GM19025 (cell line): ENCODE results near the gene GALNT5.
"Not testable (repeated sequence)": the region's sequence is repeated elsewhere in the genome, so short reads cannot be mapped to it uniquely, and the experiment has no call there.

Experiments
- ATAC-seq: cut with Tn5 transposase; IDR thresholded peaks from one replicate; pipeline ENCODE4 v1.9.1; 2021; ENCODE audit warnings: mild to moderate bottlenecking, low read depth, moderate library complexity; ENCODE audit not compliant: unreplicated experiment

Gene GALNT5

DNA sequence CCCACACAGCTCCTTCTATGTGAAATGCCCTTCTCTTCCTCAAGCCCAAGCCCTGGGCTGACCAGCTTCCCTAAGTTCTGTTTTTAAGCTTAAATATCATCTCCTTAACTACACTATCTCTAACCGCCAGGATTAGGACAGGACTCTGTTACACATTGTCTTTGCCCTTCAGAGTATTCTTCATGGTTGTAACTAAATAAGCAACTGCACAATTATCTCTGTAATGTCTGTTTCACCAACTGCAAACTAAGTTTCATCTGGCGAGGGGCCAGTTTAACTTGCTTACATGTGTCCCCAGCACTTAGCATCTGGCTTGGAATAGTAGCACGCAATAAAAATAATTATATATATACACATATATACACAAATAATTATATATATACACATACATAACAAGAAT lies 69.2 kb downstream of the GALNT5 start:
- ATAC-seq, result no peak

DNA sequence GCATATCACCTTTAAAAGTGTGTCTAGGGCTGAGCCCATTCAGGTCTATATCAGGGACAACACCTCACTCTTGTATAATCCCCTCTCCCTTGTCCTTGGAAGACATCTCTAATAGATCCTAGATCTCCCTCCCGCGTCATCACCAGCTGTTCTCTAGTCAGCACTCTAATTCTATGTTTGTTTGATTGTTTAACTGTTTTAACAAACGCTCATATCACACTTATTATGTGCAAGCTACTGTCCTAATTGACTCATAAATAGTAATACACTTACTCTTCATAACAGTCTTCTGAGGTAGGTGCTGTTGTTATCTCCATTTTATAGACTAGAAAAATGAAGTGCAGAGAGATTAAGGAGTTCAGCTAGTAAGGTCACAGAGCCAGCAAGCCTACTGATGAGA lies 69.7 kb downstream of the GALNT5 start:
- peak; percentile 19 for ATAC-seq

DNA sequence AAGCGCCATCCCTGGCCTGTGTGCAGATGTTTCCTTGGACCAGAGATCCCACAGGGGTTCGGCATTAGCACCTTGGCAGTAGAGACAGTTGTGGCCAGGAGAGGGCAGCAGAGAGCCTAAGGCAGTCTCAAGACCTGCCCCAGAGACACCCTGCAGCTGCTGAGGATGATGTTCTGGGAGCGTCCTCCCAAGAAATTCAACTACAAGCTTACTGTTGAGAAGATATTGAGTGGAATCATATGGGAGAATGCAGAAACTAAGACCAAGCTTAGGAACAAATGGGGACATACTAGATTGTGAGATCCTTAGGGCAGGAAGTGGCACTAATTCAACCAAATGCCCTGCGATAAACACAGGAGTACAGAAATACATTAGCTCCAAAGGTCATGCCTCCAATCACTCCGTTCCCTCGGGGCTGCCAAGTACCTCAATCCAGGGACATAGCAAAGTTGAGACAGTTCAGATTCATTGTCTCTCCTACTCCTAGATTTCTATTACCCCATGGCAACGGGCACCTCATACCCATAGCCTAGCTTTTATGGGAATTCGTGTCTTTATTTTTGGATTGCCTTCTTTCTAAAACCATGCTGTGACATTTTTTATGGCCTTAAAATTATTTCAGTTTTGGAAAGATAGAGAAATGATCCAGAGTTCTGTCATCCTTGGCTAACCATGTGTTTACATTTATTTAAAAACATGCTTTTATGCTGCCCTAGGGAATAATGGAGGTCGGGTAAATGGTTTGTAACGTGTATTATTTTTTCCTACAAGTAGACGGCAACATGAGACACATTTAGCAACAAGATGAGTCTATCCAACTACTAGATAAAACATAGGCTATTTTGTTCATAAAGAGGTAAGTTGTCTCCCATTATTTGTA lies 70.4 kb downstream of the GALNT5 start:
- ATAC-seq, result peak; percentile 97

DNA sequence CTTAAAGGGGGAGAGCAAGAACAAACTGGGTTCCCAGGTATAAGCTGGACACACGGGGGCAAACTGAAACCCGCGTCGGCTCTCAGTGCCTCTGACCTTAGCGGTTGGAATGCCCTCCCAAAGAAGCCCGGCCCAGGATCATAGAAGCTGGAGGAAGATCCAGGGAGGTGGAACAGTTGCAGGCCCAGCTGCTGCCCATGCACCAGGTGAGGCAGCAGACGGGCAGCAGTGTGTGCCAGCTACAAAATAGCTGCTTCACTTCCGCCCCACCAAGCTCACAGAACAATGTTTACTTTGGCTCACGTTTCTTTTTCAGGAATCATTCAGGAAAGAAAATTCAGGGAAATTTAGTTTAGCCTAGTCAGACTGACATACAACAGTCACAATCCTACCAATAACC lies 72.0 kb downstream of the GALNT5 start:
- no peak for ATAC-seq

DNA sequence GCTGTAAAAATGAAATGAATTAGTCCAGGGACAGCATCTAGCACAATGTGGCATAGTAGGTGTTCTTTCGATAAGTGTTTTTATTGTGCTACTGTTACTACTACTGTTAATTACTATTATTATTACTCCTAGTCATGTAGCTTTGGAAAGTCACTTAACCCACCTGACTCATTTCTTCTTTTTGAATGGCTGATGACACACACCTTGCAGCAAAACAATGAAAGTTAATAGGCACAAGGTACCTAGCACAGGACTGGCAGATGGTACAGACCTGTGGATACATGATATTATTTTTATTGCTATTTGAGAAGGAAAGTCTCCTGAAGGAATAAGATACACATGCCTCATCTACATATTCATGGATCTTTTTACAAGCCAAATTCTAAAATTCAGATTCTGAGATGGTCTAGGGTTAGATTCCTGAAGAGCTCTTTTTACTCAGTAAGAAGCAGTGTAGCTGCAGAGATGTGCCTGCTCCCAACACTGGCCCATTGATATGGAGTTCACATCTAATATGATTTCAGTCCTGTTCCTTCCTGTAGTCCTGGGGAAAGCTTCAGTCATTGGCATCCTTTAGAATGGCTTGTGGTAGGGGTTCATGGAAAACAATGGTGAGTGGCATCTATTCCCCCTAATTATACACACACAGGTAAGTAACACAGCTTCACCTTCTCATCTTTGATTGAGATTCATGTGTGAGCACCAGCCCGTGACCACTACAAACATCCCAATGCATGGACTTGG lies 76.0 kb downstream of the GALNT5 start:
- no peak for ATAC-seq

DNA sequence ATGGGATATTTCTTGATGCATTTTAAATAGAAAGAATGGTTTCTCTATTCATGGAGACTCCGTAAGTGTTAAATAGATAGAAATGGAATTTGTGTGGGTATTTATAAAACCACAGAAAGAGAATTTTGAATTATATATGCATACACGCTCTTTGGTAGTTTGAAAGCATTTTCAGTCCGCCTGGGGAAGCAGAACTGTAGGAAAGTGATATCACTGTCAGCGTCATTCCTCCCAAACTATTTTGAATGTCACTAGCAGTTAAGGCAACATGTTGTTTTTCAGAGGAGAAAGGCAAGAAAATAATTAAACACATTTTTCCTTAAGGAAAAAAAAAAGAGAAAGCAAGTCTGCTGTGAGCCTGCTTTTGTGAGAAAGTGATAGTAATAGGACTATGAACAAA lies 76.8 kb downstream of the GALNT5 start:
- no peak for ATAC-seq

DNA sequence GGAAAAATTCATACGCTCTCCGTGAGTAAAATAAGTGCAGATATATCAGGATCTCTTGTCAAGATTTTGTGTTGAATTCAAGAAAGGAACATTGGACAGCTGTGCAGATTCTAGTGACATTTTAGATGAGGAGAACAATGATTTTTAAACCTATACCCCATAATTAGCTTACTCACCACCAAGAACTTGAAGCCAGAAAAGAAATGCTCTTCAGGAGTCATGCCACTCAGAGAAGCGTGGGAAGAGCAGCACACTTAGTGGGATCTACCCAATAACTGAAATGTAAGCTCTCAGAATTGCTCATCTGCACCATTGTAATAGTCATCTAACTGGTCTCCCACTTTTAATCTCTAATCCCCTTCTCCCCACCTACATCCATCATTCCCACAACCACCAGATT lies 77.3 kb downstream of the GALNT5 start:
- ATAC-seq, result no peak

DNA sequence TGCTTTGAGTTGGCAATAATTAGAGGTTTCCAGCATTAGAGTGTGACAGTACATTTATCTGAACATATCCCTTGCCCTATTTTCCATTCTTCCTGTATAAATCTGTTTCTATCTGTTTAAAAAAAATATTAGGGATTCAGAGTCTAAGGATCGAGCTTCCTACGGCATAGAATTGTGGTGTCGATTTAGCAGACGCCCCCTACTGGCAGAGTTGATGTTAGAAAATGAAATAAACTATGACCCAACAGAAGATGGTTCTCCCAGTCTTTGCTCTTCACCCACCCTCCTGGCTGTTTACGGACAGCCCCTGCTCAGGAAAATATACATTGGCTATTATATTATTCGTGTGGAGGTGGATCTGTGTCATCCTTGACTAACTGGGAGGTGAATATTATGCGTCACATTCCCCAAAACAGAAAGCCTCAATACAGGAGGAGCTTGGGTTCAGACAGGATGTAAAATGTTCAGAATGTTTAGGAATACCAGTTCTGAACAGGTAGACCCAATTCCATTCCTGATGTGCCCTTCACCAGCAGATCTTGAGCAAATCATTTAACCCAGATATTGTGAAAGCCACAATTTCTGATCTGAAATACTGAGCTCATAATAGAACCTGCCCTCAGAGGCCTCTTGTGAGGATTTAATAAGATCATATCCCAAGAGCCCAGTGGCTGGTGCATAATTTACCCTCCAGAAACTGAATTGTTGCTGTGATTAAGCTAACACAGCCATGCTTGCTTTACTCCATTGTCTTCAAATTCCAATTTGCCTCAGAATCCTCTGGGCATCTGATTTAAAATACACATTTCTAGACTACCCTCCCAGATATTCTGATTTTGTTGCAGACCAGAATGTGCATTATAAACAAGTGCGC lies 78.9 kb downstream of the GALNT5 start:
- no peak for ATAC-seq

DNA sequence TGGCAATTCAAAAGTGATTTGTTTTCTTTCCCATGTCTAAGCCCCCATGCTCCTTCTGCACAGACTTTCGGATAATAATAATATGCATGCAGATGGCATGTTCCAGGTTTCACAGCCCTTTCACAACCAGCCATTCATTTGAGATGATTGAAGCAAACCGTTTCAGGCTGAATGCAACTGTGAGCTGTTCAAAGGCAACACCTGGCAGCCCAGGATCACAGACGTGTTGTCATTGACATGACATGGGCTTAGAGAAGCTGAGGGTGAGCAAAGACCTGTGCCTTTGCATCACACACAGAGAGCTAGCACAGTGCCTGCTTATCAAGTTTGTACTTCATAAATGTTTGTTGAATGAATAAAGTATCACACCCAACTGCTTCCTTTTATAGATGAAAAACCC lies 80.5 kb downstream of the GALNT5 start:
- no peak for ATAC-seq

DNA sequence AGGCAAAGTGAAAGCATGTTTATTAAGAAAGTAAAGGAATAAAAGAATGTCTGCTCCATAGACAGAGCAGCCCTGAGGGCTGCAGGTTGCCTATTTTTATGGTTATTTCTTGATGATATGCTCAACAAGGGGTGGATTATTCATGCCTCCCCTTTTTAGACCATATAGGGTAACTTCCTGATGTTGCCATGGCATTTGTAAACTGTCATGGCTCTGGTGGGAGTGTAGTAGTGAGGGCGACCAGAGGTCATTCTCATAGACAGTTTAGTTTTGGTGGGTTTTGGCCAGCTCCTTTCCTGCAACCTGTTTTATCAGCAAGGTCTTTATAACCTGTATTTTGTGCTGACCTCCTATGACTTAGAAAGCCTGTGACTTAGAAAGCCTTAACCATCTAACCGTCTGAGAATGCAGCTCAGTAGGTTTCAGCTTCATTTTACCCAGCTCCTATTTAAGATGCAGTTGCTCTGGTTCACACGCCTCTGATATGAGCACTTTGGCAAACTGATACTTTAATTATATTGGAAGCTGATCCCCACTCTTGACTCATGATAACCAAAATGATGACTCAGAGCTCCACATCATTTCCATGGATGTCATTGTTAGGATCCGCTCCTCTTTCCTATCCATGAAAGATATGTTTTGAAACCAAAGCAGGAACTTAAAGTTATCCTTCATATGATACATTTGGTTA lies 82.6 kb downstream of the GALNT5 start:
- no peak for ATAC-seq

DNA sequence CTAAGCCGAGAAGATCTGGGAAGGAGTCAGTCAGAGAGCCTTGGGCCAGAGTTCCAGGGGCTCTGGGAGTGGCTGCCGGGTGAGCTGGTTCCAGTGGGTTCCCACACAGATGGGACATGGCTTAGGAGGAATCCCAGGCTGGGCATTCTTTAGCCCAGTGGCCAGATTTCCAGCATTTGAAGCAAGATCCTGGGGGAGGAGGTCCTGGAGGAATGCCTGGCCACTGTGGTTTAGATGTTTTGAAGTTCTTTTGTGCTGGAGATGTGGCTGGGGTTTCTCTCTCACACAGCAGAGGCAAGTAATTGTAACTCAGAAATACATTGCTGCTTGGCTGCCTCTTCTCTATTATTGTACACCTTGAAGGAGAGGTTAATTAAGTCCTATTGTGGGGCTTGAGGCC lies 83.9 kb downstream of the GALNT5 start:
- ATAC-seq, result not testable (repeated sequence)

DNA sequence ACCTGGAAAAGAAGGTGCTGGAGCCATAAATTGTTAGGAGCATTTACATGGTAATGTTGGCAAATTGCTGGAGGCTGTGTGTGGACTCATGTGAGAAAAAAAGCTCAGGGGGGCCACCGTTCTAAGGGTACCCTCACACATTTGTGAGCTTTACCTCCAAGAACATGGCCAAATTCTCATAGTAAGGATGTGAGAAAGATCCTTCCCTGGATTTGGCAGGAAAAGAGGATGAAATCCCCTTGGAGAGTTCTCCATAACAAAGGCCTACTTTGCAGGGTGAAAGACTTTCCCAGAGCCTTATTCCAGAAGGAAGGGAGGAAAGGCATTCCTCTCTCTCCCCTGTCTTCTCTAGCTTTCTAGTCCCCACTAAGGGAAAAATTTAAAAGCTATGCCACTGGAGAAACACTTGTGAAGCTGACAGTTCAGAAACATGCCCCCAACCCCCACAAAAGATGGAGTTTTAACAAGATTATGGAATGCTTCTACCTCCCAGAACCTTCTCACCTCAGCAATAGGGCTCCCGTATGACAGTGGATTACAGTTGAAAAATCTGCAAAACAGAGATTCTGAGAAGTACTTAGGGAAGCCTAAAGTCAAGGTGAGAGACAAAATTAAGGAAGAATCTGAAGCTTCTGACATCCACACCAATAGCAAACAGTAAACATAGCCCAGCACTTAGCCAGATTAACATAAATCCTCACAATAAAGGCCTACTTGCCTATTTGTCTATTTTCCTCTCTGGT lies 88.3 kb downstream of the GALNT5 start:
- no peak for ATAC-seq

DNA sequence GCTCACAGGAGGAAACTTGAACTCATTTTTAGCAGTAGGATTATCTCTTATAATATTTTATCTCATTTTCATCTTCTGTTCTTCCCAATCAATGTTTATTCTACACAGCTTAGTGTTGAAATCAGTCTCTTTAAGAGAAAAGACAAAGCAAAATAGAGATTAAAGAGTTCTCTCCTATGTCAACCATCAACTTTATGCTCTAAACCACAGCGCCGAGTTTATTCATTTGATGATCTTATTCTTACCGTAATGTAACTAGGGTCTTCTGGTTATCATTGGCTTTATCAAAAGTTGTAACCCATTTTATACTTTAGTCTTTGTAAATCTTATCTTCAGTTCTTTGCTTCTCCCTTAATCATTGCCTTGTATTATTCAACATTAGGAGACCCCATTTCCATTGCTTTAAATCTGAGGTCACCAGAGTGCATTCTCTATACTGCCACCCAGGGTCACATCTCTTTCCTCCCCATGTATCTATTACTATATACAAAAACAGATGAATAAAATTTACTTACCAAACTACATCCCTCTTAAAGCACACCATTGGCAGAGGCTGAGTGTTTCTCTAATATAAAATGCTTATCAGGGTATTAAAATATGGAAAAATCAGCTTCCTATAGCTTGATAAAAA lies 90.9 kb downstream of the GALNT5 start:
- no peak for ATAC-seq

DNA sequence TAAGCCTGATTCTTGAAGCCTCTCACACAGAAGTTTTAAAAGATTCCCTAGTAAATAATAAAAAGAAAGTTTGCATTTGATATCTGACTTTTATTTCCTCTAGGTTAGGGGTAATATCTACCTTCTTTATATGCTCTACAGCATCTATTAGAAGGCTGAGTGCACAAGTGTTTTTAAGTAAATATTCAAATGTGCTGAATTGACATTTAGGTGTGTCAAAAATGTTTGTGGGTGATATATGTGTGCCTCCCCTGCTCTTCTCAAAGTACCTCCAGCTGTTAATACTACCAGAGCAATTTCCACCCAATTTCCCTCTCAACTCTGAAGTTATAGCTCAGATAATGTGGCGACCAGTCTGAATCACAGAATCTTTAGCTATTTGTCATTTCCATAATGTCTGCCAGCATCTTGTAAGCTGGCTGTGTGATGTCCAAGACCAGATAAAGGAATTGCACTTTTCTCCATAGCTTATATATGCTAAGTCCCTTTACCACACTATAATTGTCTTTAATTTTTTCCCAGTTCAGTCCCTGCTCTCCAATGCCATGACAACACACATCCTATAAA lies 92.5 kb downstream of the GALNT5 start:
- ATAC-seq, result no peak

DNA sequence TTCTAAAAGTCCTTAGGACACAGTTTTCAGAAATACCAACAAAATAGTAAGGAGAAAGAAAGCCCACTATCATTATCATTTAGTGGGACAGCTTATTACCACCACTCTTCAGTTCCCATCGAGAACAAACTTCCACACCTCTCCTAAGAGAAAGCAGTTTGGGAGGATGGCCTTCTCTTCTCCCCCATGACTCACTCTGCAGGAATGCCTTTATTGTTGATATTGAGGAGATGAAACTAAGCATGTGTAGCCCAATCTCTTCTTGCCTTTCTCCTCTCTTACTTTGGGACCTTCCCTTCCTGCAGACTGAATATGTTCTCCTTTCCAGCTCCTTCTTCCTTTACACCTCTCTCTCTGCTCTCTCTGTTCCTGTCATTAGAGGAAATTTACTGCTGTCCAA lies 98.1 kb downstream of the GALNT5 start:
- no peak for ATAC-seq

DNA sequence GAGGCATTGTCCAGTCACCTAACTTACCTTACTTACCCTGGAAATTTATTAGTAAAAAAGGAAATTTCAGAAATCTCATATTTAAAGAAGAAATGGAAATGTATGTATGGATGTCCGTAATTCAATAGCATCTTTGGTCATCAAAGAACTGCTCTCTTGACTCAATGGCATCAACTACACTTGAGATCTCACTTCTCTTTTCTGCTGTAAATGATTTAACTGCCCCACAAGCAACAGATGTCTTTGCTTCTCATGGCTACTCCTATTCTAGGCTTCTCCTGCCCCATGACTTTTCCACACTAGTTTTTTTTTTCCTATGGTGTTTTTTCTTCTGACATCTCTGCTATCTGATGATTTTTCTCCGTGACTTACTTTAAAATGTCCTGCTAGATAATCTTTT lies 102.1 kb downstream of the GALNT5 start:
- peak; percentile 28 for ATAC-seq

DNA sequence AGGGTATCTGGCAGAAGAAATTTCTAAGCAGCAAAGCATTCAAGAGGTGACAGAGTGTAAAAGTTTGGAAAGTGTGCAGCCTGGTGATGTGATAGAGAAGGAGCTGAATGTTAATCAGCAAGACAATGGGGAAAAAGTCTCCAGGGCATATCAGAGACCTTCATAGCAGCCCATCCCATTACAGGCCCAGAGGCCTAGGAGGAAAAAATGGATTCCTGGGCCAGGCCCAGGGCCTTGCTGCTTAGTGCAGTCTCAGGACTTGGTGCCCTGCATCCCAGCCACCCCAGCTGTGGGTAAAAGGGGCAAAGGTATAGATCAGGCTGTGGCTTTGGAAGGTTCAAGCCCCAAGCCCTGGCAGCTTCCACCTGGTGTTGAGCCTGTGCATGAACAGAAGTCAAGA lies 104.0 kb downstream of the GALNT5 start:
- ATAC-seq, result no peak

DNA sequence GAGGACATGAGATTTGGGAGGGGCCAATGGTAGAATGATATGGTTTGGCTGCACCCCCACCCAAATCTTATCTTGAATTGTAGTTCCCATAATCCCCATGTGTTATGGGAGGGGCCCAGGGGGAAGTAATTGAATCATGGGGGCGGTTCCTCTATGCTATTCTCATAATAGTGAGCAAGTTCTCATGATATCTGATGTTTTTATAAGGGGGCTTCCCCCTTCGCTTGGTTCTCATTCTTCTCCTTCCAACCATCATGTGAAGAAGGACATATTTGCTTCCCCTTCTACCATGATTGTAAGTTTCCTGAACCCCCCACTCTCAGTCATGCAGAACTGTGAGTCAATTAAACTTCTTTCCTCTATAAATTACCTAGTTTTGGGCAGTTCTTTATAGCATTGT lies 105.1 kb downstream of the GALNT5 start:
- ATAC-seq, result no peak

DNA sequence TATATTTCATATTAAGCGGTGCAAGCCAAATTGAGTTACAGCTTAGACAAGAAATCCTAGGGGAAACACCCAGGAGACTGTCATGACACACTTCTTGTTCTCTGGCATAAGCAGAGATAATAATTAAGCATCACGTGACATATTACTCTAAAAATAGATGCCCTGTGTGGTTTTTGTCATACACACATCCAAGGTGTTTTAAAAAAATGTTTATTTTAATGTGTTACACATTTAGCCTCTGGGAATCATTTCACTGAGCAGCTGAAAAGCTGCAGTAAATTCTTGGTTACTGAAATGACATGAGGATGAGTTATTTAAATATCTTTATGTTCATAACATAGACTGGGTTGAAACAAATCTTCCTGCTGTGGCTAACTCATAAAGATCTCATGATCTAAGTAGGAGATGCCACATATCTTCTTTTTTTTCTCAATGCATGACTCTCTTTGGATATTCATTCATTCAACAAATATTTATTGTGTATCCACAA lies 106.2 kb downstream of the GALNT5 start:
- ATAC-seq, result peak; percentile 44
